GM12878 (cell line): ENCODE results near the gene CAMTA2. TPM values are rescaled to one million over a fixed set of nuclear protein-coding genes. Genes with fewer than 3 reads are reported as not detected.

Experiments used
- ASH2L ChIP-seq: fragments of 300-600, 200-600 bp; sonication (generic); IDR thresholded peaks from 2 replicates; pipeline ENCODE4 v1.6.1; 2017; ENCODE audit warnings: low read depth, mild to moderate bottlenecking, borderline replicate concordance
- BCL3 ChIP-seq: IDR thresholded peaks from 2 replicates; pipeline ENCODE4 v1.6.1; 2011; ENCODE audit warnings: borderline replicate concordance, low read depth, mild to moderate bottlenecking, moderate library complexity, low read length; ENCODE audit not compliant: insufficient read depth, poor library complexity, severe bottlenecking
- CBFB ChIP-seq: IDR thresholded peaks from 2 replicates; pipeline ENCODE4 v1.6.1; 2016; ENCODE audit warnings: antibody characterized with exemption, low read depth
- CHD2 ChIP-seq: IDR thresholded peaks from 2 replicates; pipeline ENCODE4 v1.6.1; 2011; ENCODE audit warnings: low read depth, low read length, improper control_type of control experiment, borderline replicate concordance
- CREB1 ChIP-seq: IDR thresholded peaks from 2 replicates; pipeline ENCODE4 v1.6.1; 2012; ENCODE audit warnings: low read depth, mild to moderate bottlenecking, inconsistent platforms
- DPF2 ChIP-seq: fragments of 450-650 bp; IDR thresholded peaks from 2 replicates; pipeline ENCODE4 v1.6.1; 2017; ENCODE audit warnings: mild to moderate bottlenecking
- E2F8 ChIP-seq: fragments of 450-650 bp; IDR thresholded peaks from 2 replicates; pipeline ENCODE4 v1.6.1; 2018; ENCODE audit warnings: mild to moderate bottlenecking, low read depth, moderate library complexity; ENCODE audit not compliant: partially characterized antibody
- FOXK2 ChIP-seq: fragments of 450-650 bp; IDR thresholded peaks from 2 replicates; pipeline ENCODE4 v1.6.1; 2017; ENCODE audit warnings: mild to moderate bottlenecking, moderate library complexity
- HDGF ChIP-seq: fragments of 450-650 bp; IDR thresholded peaks from 2 replicates; pipeline ENCODE4 v1.6.1; 2016; ENCODE audit warnings: antibody characterized with exemption
- IKZF1 ChIP-seq: fragments of 450-650 bp; conservative IDR thresholded peaks from 2 replicates; pipeline ENCODE4 v1.6.1; 2017; ENCODE audit warnings: antibody characterized with exemption, mild to moderate bottlenecking
- IRF4 ChIP-seq: IDR thresholded peaks from 2 replicates; pipeline ENCODE4 v1.6.1; 2011; ENCODE audit warnings: low read depth, low read length
- LARP7 ChIP-seq: fragments of 450-650 bp; IDR thresholded peaks from 2 replicates; pipeline ENCODE4 v1.6.1; 2017; ENCODE audit warnings: mild to moderate bottlenecking
- MLLT1 ChIP-seq: fragments of 450-650 bp; IDR thresholded peaks from 2 replicates; pipeline ENCODE4 v1.6.1; 2016; ENCODE audit warnings: mild to moderate bottlenecking
- MTA3 ChIP-seq: IDR thresholded peaks from 2 replicates; pipeline ENCODE4 v1.6.1; 2012; ENCODE audit warnings: low read length, inconsistent platforms, borderline replicate concordance
- MXI1 ChIP-seq: fragments of 150-350 bp; IDR thresholded peaks from 2 replicates; pipeline ENCODE4 v1.6.1; 2011; ENCODE audit warnings: low read depth, mild to moderate bottlenecking, inconsistent platforms, low read length, improper control_type of control experiment
- MYC ChIP-seq: IDR thresholded peaks from 2 replicates; pipeline ENCODE4 v1.6.1; 2011; ENCODE audit warnings: mild to moderate bottlenecking, low read length, moderate library complexity, inconsistent platforms; ENCODE audit not compliant: insufficient read depth, insufficient replicate concordance, insufficient read length, severe bottlenecking
- NR2C2 ChIP-seq: IDR thresholded peaks from 2 replicates; pipeline ENCODE4 v1.6.1; 2011; ENCODE audit warnings: borderline replicate concordance, low read depth; ENCODE audit not compliant: control insufficient read depth, insufficient read length
- PML ChIP-seq: IDR thresholded peaks from 2 replicates; pipeline ENCODE4 v1.6.1; 2012; ENCODE audit warnings: low read length, inconsistent platforms
- RAD51 ChIP-seq: fragments of 450-650 bp; IDR thresholded peaks from 2 replicates; pipeline ENCODE4 v1.6.1; 2016; ENCODE audit warnings: moderate library complexity, mild to moderate bottlenecking, inconsistent platforms
- RCOR1 ChIP-seq: conservative IDR thresholded peaks from 2 replicates; pipeline ENCODE4 v1.6.1; 2012; ENCODE audit warnings: low read depth, low read length, improper control_type of control experiment
- SIX5 ChIP-seq: IDR thresholded peaks from 2 replicates; pipeline ENCODE4 v1.6.1; 2011; ENCODE audit warnings: mild to moderate bottlenecking, low read depth, low read length, moderate library complexity; ENCODE audit not compliant: severe bottlenecking
- SMAD1 ChIP-seq: fragments of 450-650 bp; IDR thresholded peaks from 2 replicates; pipeline ENCODE4 v1.6.1; 2018; ENCODE audit warnings: mild to moderate bottlenecking, low read depth; ENCODE audit not compliant: partially characterized antibody
- TARDBP ChIP-seq: IDR thresholded peaks from 2 replicates; pipeline ENCODE4 v1.6.1; 2016; ENCODE audit warnings: borderline replicate concordance
- TCF12 ChIP-seq: IDR thresholded peaks from 2 replicates; pipeline ENCODE4 v1.6.1; 2011; ENCODE audit warnings: low read depth, mild to moderate bottlenecking, low read length
- ZNF274 ChIP-seq: IDR thresholded peaks from one replicate; pipeline ENCODE4 v1.8.0; 2011; ENCODE audit not compliant: insufficient read length, insufficient read depth
- ZZZ3 ChIP-seq: IDR thresholded peaks from 2 replicates; pipeline ENCODE4 v1.6.1; 2011; ENCODE audit warnings: low read depth; ENCODE audit not compliant: control insufficient read depth, insufficient read length
- polyA plus RNA-seq, 11 experiments: library from polyadenylated mRNA; depleted of rRNA in 4 of 11; unstranded in 6 of 11; stranded (reverse) in 5 of 11; fragments of >200 nt; fragmentation: Nextera tagmentation in 4 of 11; fragmentation: Illumina TruSeq in 1 of 11; extraction: Ambion mirVana in 4 of 11; extraction: Trizol in 1 of 11; gene quantifications; 1 replicate in 1 of 11; 2 replicates in 10 of 11; pipeline versions ENCODE4 v1.2.1 to v1.2.3, GENCODE V29; 2011 to 2016; ENCODE audit warnings: inconsistent platforms in 2 of 11, missing spikeins in 2 of 11, low read depth in 1 of 11
- total RNA-seq, 4 experiments: library from RNA; depleted of rRNA in 3 of 4; stranded (reverse); fragments of >200 nt in 3 of 4; fragmentation: Illumina TruSeq in 1 of 4; extraction: Trizol in 1 of 4; gene quantifications; 2 replicates each; pipeline versions ENCODE4 v1.2.1 to v1.2.3, GENCODE V29; 2013 to 2021

CAMTA2 gene
- total and polyA plus RNA-seq, 10 of the 15 experiments (the other 5 are each of a cell fraction or from before 2014, with no cell fraction given): 0.42 to 29.3 (median 11.2) TPM

GRCh38 chr17:4934173-4934979, 53.1 kb downstream of the CAMTA2 start (continued):
- TF ChIP-seq TCF12: no peak
- no peak for TF ChIP-seq CREB1
- TF ChIP-seq RCOR1: no peak
- TF ChIP-seq HDGF: 0 out of 2 replicates have a peak, but pooled peaks have one; percentile 40
- TF ChIP-seq CBFB: peak; percentile 91
- TF ChIP-seq CHD2: no peak
- TF ChIP-seq IKZF1: peak; percentile 79
- no peak for TF ChIP-seq ZNF274
- no peak for TF ChIP-seq SIX5
- TF ChIP-seq ZZZ3: no peak
- TF ChIP-seq RAD51: no peak
- TF ChIP-seq DPF2: 0 out of 2 replicates have a peak, but pooled peaks have one; percentile 23
- no peak for TF ChIP-seq IRF4
- no peak for TF ChIP-seq ASH2L
- no peak for TF ChIP-seq FOXK2
- TF ChIP-seq MLLT1: peak; percentile 74; the same call in 1 of the 2 replicates
- TF ChIP-seq E2F8: no peak
- no peak for TF ChIP-seq BCL3
- no peak for TF ChIP-seq MXI1
- TF ChIP-seq PML: no peak
- no peak for TF ChIP-seq MTA3
- no peak for TF ChIP-seq SMAD1
- TF ChIP-seq LARP7: no peak
- no peak for TF ChIP-seq NR2C2
- no peak for TF ChIP-seq TARDBP
- TF ChIP-seq MYC: no peak
